Measurements from ENCODE around the gene MCTP1.
"Not testable (repeated sequence)": the region's sequence is repeated elsewhere in the genome, so short reads cannot be mapped to it uniquely, and the experiment has no call there.

MCTP1 gene

DNA sequence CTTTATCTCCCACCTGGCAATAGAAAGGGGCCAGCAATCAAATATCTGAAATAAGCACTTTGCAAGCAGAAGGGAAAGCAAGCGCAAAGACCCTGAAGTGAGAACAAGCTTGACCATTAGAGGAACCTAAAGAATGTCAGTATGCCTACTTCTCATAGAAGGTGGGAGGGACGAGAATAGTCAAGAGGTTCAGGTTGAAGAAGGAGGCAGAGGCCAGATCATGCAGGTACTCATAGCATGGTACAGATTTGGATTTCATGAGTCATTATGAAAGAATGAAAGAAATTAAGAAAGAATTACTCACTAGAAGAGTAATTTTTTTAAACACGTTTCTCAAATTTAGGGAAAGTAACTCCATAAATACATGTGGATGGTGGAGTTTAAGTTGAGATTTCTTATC lies 33.7 kb downstream of the MCTP1 start:
- DNase-seq, result no peak

DNA sequence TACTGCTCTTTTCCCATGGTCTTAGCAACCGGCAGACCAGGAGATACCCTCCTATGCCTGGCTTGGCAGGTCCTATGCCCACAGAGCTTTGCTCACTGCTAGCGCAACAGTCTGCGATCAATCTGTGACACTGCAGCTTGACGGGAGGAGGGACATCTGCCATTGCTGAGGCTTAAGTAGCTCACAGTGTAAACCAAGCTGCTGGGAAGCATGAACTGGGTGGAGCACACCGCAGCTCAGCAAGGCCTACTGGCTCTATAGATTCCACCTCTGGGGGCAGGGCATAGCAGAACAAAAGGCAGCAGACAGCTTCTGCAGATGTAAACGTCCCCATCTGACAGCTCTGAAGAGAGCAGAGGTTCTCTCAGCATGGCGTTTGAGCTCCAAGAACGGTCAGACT lies 40.4 kb downstream of the MCTP1 start:
- DNase-seq, result no peak

DNA sequence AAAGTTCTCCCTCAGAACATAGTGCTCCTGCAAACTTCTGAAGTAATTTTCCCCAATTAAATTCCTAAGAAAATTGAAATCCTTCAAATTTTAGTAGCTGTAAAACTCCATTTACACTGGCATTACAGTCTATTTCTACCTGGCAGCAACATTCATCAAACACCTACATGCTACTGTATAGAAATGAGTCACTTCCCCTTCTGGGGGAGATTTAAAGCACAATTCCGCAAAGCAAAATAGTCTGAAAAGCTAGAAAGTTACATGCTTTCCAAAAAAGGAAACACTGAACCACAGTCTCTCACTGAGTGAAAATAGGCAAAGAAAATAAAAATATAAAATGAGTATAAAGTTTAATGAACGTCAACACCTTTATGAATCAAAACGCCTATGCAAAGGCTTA lies 43.3 kb downstream of the MCTP1 start:
- DNase-seq, result no peak

DNA sequence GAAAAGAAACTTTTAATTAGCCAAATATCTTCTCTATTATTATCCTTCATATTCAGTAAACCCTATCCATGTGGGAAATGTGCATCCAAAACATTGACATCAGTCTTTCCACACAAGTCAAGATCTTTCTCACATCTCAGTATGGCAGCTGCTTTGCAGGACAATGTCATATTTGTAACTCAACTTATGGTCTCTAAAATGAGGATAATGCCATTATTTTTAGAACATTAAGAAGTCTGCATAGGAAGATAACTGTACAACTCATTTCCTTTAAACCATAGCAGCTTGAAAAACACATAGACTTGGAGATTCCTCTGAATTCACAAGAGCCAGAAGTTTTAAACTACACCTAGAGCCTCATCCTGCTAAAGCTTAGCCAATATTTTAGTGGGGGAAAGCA lies 43.7 kb downstream of the MCTP1 start:
- no peak for DNase-seq

DNA sequence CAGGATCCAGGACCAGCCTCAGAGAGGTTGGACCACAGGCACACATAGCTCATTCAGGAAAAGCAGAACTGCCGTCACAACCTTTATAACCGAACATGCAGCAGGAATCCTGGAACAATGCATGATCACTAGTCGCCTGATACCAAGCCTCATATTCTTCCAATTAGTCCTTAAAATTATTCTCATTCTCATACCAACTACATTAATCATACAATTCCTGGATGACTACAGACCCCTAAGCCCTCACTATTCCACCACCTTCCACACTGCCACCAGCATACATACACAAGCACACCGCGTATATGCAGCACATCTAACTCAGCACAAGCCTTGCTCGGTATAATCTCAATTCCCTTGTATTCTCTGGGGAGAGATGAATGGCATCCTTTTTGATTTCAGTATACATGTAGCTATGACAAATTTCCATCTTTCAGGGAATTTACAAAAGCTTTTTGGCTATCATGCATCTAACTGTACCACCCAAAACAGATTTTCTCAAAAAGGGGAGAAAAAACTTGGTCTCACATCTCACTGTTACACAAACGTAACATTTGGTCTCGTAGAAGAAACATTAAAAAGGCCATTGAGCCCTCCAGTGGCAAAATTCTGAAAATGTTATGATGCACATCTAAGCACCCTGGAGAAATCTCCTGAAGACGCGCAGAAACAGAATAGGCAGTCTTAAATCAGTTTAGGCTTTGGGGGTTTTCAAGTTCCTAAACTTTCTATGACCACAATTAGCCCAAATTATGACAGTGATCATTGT lies 46.2 kb downstream of the MCTP1 start:
- no peak for DNase-seq

DNA sequence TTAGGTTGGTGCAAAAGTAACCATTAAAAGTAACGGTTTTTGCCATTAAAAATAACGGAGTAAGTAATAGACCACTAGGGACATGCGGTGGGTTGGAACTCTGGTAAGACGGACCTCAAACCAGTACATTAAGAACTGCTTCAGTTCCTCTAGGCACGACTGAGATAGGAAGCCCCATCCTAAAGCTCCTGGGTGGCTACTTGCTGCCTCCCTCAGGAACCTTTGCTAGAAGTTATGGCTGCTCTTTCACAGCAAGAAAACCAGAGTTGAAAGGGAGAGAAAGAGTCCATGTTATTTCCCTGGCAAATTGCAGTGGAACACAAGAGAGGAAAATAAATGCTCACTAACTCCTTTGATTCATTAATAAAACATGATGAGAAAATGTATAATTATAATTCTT lies 47.6 kb downstream of the MCTP1 start:
- DNase-seq, result no peak

DNA sequence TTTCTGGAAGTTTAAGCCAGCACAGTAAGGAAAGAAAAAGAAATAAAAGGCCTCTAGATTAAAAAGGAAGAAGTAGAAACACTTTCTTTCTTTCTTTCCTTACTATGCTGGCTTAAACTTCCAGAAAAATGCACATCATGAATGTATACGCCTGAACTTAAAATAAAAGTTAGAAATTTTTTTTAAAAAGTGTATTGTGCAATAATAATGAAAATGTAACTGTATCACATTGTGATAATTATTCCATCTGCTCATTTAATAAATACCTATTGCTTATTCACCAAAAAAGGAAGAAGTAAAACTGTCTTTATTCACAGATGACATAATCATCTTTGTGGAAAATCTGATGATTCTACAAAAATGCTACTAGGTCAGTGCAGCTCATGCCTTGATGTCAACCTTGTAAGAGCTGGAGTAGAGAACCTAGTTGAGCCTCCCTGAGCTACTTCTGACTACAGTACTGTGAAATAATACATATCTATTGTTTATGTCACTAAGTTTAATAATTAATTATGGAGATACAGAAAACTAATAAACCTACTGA lies 49.4 kb downstream of the MCTP1 start:
- no peak for DNase-seq

DNA sequence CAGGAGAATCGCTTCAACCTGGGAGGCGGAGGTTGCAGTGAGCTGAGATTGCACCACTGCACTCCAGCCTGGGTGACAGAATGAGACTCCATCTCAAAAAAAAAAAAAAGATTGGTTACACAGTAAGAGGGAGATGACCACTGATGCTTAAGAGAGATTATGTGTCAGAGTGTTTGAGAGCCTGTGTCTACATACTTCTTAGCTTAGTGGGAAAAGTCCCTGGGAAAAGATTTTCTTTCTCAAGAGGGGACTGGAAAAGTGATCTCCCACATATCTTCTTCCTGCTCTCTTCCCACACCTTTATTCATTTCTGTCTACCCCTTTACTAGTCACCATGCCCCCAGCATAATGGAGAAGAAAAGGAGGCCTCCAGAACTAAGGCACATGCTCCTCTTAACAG lies 55.2 kb downstream of the MCTP1 start:
- no peak for DNase-seq

DNA sequence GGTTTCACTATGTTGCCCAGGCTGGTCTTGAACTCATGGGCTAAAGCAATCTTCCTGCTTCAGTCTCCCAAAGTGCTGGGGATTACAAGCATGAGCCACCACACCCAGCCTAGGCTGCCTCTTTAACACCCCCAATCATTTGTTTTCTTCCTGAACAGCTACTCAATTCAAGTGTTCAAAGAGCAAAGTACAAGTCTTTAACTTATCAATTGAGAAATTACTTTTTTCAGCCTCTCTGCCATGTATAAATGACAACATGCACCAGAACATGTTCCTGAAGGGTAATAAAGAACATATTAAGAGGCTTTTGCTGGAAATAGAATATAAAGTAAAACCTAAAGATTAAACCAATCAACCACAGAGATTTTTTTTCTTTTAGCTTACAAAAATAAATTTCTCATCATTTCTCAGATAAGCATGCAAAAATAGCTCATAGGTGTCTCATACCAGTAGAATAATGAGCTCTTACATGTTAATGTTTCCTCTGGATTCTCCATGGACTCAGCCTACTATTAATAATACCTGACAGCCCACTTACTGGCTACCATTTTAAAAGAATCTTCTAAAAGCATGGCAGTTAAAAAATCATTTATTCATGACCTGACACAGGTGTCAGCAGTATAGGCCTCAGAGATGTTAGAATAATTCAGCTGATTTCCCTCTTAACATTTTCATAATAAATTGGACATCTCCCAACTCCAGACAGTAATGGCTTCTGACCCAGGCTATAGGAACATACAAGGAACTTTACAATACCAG lies 60.0 kb downstream of the MCTP1 start:
- no peak for DNase-seq

DNA sequence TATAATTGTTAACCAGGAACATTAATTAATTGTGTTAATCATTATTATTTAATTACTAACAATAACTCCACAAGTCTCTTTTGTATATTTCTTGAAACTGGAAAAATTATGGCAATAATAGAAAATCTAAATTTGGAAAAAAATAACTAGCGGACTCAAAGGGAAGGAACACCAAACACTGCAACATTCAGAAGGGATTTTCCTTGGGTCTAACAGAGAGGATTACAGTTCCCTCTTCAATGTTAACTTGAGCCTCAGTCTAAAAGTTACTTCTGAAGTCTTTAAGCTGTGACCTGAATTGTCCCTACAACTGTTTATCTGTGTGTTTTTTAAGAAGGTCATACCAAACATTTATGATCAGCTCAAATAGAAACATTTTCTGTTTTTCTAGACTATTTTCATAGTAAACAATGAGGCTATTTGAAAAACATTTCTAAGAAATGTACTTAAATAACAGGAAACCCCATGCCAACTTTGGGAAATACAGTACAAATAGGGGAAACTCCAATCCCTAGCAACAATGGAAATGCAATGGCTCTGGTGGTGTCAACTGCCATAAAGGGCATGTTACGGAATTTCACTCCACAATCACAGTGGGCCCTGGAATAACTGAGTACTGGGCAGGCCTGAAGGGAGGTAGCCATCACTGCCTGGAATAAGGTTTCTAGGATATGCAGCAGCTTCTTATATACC lies 61.2 kb downstream of the MCTP1 start:
- DNase-seq, result no peak

DNA sequence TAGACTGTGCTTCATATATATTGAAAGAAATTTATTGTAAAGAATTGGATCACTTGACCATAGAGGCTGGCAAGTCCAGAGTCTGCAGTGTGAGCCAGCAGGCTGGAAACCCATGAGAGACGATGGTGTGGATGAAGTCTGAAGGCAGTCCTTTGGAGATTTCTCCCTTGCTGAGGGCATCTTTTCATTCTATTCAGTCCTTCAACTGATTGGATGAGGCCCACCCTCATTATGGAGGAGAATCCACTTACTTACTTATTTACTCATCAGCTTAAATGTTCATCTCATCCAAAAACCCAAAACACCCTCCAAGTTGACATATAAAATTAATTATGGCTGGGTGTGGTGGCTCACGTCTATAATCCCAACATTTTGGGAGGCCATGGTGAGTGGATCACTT lies 62.1 kb downstream of the MCTP1 start:
- no peak for DNase-seq

DNA sequence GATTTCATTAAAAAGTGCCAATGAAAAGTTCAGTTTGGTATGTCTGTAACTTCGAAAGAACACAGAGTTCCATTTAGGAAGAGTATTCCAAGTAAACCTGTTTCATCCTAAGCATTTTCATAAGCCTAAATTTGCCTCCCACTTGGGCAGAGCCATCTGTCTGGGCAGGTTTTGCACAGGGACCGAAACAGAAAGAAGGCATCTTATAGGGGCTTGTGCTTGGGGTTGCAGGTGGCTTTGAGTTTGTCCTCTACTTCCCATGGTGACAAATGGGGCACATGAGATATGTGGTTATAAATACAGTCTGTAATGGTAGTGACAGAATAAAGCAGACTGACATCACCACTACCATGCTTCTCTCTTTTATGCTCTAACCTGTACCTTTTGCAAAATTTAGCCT lies 63.7 kb downstream of the MCTP1 start:
- no peak for DNase-seq

DNA sequence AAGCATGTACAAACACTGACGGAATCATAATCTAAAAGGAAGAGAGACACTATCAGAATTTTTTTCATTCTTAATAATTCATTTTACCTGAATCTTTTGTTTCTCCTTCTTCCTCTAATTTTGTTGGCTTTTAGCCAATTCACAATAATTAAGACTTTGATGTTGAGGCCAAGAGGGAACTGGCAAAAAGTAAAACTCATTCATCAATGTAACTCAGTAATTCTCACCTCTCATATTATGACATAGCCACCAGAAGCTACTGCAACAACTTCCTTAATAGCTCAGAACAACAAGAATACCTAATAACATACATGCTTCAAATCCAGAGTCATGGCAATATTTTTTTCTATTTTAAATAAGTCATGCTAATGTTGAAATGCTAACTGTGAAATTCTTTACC lies 64.5 kb downstream of the MCTP1 start:
- DNase-seq, result no peak

DNA sequence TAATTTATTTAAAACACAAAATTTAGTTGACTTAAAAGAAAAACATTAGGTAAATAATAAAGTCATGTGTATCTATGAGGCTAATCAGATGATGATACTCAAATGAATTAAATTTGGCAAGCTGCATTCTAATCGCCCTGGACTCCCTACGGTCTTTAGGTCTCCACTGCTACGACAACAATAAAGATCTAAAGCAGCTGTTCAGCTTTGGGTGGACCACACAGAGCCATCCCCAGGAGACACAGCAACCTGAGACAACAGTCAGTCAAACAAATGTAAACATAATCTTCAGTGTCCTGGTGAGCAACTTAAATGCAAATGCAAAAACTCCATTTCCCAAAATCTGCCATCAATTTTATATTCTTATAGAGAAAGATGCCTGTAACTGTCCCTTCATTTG lies 65.5 kb downstream of the MCTP1 start:
- no peak for DNase-seq

DNA sequence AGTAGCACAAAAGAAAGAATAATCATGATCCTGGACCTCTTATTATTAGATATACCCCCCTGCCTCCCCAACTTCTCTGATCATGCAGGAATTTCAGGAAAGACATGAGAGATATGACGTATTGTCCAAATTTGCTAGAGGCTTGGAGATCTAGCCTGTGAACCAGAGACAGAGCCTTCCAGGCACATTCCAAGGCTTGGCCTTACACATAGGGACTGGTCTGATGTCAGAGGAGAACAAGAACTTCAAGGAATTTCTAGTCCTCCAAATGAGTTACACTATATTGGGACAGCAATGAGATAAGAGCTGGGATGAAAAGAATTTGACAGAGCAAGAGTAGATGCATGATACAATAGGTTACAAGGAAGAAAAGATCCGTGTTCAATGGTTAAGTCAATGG lies 67.0 kb downstream of the MCTP1 start:
- DNase-seq, result no peak

DNA sequence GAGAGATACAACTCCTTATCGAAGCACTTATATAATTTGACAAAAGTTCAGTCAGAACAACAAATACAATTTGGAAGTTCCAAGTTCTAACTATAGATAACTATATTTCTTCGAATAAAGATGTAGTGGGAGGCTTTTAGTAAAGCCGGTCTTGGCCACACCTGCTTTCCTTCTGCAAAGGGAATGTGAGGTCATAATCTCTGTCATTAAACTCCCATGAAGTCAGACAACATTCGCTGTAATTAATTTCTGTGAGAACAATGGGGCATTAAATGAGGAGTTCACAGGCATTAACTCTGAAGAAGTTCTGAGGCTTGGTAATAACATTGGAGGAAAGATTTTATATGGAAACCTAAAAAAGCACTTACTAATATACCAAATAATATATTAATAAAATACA lies 67.5 kb downstream of the MCTP1 start:
- DNase-seq, result no peak

DNA sequence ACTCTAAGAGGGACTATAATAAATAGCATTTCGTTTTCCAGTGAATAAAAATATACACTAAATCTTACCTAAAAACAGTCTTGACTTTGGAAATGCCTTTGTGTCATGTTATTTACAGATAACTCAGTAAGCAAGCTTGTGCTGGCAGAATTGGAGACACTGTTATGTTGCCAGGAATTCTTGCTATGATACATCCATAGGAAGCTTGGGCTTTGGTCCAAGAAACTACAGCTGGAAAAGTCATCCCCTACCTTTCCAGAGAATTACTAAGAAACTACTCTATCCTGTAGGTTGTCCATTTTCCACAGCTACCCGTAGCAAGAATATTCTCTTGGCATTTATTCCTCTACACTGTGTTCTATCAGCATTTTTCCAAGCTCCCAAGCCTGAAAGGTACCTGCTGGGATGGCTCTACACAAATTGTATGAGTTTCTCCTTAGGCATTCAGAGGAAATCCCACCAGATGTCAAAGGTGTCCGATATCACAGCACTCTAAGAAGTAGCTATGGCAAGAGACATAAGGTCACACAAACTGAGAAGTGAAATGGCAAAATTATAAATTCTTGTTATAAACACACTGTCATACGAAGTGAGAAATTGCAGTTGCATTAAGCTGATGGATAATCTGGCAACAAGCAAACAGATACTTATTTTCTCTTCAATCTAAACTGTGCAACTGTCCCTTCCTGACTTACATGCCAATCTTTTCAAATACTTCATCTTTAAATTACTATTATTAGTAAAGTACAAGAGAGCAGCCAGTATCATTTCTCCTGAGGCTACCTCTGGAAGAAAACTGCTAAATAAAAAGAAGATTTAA lies 68.5 kb downstream of the MCTP1 start:
- DNase-seq, result no peak

DNA sequence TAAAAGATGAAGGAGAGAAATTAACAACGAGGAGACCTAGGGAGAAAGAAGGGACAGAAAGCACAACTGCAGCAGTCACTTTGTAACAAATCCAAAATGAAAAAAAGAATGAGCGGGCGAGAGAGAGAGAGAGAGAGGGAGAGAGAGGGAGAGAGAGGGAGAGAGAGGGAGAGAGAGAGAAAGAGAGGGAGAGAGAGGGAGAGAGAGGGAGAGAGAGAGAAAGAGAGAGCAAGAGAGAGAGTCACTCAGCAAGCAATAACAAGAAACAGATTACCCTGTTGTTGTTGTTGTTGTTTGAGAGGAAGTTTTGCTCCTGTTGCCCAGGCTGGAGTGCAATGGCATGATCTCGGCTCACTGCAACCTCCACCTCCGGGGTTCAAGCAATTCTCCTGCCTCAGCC lies 77.1 kb downstream of the MCTP1 start:
- DNase-seq, result not testable (repeated sequence)

DNA sequence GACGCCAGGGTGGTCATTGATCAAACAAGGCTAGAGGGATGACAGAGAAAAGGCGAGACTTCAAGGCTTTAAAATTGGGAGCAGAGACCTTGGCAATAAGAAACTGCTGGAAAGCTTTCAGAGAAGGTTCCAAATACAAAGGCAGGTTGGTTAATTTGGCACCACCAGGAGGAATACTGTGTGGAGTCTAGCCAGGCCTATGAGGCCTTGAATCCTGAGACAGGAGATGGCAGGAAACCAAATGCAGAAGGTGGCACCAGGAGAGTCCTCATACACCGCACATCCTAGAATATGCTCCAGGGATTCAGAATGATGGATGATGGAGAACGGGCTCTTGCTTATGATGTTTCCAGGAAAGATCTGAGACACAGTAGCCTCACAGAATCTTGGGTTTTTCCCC lies 90.0 kb downstream of the MCTP1 start:
- no peak for DNase-seq

DNA sequence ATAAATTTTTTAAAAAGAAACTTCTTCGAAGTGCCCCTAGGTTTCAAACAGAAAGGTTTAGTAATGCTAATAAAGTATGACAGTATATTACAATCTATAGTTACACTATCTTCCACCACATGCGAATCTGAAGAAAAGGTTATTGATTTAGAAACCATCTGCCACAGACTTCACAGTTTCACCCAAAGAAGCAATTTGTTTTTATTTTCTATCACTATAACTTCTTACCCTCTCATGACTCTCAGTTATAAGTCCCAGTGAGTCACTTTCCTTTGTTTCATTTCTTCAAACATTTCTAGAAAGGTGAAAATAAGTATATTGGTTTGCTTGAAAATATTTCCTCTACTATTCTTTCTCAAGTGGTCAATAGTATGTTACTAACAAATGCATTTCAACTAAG lies 93.6 kb downstream of the MCTP1 start:
- no peak for DNase-seq

DNA sequence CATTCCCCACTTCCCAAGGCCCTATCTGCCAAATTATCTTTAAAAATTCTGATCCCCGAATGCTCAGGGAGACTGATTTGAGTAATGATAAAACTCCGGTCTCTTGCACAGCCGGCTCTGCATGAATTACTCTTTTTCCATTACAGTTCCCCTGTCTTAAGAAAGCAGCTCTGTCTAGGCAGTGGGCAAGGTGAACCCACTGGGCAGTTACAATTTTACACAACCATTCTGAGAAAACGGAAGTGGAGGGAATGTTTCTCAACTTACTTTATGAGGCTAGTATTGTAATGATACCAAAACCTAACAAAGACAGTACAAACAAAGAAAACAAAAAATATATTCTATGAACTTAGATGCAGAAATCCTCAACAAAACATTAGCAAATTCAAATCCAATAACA lies 100.0 kb downstream of the MCTP1 start:
- no peak for DNase-seq

DNA sequence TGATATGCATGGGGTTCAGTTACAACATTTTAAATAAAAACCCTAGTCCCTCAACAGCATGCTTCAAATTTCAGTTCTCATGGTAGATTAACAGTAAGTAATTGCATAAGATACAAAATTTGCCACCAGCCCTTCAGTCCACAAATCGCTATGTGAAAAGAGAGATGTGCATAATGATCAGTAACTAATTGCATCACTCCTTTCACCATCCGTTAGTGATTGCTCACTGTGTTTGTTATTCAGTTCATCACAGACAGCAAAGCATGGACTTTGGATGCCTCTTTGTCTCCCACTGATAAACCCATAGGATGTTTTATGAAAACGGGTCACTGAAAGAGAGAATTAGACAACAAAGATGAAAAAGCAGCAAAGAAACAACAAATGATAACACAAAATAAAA lies 103.2 kb downstream of the MCTP1 start:
- no peak for DNase-seq
